ENCODE data around the gene RAB22A. TPM values are rescaled to one million over a fixed set of nuclear protein-coding genes. Genes with fewer than 3 reads are reported as not detected.

The RAB22A gene
- polyA plus RNA-seq, 1 donor (not counting 4 experiments of a cell fraction or from before 2014, with no cell fraction given): 22.9 TPM

DNA sequence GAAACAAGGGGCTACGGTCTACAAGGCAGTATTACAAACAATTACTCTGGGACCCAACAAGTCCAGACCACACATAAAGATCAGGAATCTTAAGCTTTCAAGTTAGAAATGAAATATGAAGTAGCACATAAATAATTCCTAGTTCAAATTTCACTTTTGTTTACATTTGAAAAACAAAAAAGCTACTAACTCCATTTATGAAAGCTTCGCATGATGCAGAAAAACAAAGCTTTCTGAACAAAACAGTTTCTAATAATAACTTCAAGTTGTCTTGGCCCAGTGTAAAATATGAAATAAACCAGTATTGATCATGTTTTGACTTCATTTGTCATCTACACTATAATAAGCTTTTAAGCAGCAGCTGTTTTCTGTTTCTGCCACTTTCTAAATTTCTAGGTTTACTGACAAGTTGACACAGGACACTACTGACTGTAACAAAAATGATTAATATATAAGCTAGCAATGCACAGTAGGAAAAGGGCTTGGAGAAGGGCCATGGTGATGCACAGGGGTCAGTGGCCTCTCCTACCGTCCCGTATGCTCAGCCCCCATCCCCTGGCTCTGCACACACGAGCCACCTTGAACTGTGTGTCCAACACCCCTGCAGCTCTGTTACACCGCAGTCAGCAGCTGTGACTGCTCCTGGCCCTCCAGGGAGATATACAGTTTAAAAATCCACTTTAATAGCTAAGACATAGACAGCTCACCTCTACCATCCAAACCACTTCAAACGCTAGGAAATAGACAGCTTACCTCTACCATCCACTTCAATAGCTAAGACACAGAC lies 13.3 kb upstream of the RAB22A start:
- FAIRE-seq: no peak
- H3K9me3 ChIP-seq (ENCODE audit: control insufficient read depth, low read depth, low read length): no peaks in the 10 kb centered on the region
- H3K4me3 ChIP-seq (ENCODE audit: control insufficient read depth in 2 of 3, extremely low read depth in 1 of 3, insufficient read depth in 2 of 3, low read depth in 1 of 3, low read length in 3 of 3): no peak overlapping the region
- peaks cover 0 to 7% of the 10 kb centered on the region in 2 experiments for H3K36me3 ChIP-seq (ENCODE audit: control insufficient read depth in 2 of 2, extremely low read depth in 1 of 2, insufficient read depth in 2 of 2, low read length in 2 of 2)
- TF ChIP-seq, protein P1, sequence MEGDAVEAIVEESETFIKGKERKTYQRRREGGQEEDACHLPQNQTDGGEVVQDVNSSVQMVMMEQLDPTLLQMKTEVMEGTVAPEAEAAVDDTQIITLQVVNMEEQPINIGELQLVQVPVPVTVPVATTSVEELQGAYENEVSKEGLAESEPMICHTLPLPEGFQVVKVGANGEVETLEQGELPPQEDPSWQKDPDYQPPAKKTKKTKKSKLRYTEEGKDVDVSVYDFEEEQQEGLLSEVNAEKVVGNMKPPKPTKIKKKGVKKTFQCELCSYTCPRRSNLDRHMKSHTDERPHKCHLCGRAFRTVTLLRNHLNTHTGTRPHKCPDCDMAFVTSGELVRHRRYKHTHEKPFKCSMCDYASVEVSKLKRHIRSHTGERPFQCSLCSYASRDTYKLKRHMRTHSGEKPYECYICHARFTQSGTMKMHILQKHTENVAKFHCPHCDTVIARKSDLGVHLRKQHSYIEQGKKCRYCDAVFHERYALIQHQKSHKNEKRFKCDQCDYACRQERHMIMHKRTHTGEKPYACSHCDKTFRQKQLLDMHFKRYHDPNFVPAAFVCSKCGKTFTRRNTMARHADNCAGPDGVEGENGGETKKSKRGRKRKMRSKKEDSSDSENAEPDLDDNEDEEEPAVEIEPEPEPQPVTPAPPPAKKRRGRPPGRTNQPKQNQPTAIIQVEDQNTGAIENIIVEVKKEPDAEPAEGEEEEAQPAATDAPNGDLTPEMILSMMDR (optimal IDR thresholded peaks at IDR 0.05 in 1 of 3, IDR thresholded peaks at IDR 0.05 in 1 of 3, conservative IDR thresholded peaks at IDR 0.05 in 1 of 3; ENCODE audit: extremely low read depth in 1 of 3, insufficient read depth in 2 of 3, low read length in 3 of 3): no peak
- no peak for TF ChIP-seq EZH2 (IDR thresholded peaks at IDR 0.05; ENCODE audit: low read length)
- H3K4me2 ChIP-seq (ENCODE audit: control insufficient read depth, extremely low read depth, insufficient read depth, low read depth, low read length): no peak overlapping the region
- H3K27ac ChIP-seq (ENCODE audit: control insufficient read depth, insufficient read depth, low read length): no peak overlapping the region
- peaks cover 56% of the 10 kb centered on the region for H3K79me2 ChIP-seq (ENCODE audit: control insufficient read depth, insufficient read depth, low read length)
- no peak for DNase-seq (ENCODE audit: low read depth, low spot score)
- H3K4me1 ChIP-seq (ENCODE audit: control insufficient read depth, extremely low read depth, insufficient read depth, low read length): peaks cover 6% of the 10 kb centered on the region
- no peaks in the 10 kb centered on the region for H4K20me1 ChIP-seq (ENCODE audit: control insufficient read depth, extremely low read depth, insufficient read depth, low read length)
- H3K27me3 ChIP-seq (ENCODE audit: control insufficient read depth, extremely low read depth, insufficient read depth, low read length): no peaks in the 10 kb centered on the region
- peaks cover 3% of the 10 kb centered on the region for H3K9me1 ChIP-seq (ENCODE audit: control insufficient read depth, extremely low read depth, insufficient read depth, low read length)
- no peak overlapping the region for H3K9ac ChIP-seq (ENCODE audit: control insufficient read depth, extremely low read depth, insufficient read depth, low read length)
- dilution Hi-C loops (cut with MboI; ENCODE audit: extremely low pct_ligation_motif_present, low sequenced_read_pairs): no loop called here
- no peak overlapping the region for H2AFZ ChIP-seq (ENCODE audit: control insufficient read depth, low read length)

GRCh38 chr20:58297394-58297793 lies 12.1 kb upstream of the RAB22A start:
- Histone ChIP-seq H3K79me2 (ENCODE audit: control insufficient read depth, insufficient read depth, low read length) (peaks cover 51% of the 10 kb centered on the region), H3K9ac (ENCODE audit: control insufficient read depth, extremely low read depth, insufficient read depth, low read length) (no peak overlapping the region), H2AFZ (ENCODE audit: control insufficient read depth, low read length) (no peak overlapping the region), H3K9me3 (ENCODE audit: control insufficient read depth, low read depth, low read length) (no peaks in the 10 kb centered on the region), H3K27me3 (ENCODE audit: control insufficient read depth, extremely low read depth, insufficient read depth, low read length) (no peaks in the 10 kb centered on the region), H3K36me3 (ENCODE audit: control insufficient read depth in 2 of 2, extremely low read depth in 1 of 2, insufficient read depth in 2 of 2, low read length in 2 of 2) (peaks cover 0 to 7% of the 10 kb centered on the region in 2 experiments), H4K20me1 (ENCODE audit: control insufficient read depth, extremely low read depth, insufficient read depth, low read length) (no peaks in the 10 kb centered on the region), H3K4me3 (ENCODE audit: control insufficient read depth in 2 of 3, extremely low read depth in 1 of 3, insufficient read depth in 2 of 3, low read depth in 1 of 3, low read length in 3 of 3) (no peak overlapping the region), H3K4me1 (ENCODE audit: control insufficient read depth, extremely low read depth, insufficient read depth, low read length) (peaks cover 6% of the 10 kb centered on the region), H3K4me2 (ENCODE audit: control insufficient read depth, extremely low read depth, insufficient read depth, low read depth, low read length) (no peak overlapping the region), H3K9me1 (ENCODE audit: control insufficient read depth, extremely low read depth, insufficient read depth, low read length) (peaks cover 3% of the 10 kb centered on the region), H3K27ac (ENCODE audit: control insufficient read depth, insufficient read depth, low read length) (no peak overlapping the region)
- FAIRE-seq (no peak), DNase-seq (ENCODE audit: low read depth, low spot score) (no peak)
- dilution Hi-C loops (cut with MboI; ENCODE audit: extremely low pct_ligation_motif_present, low sequenced_read_pairs): no loop called here
- TF ChIP-seq EZH2 (IDR thresholded peaks at IDR 0.05; ENCODE audit: low read length): no peak
- TF ChIP-seq, protein P1 (optimal IDR thresholded peaks at IDR 0.05 in 1 of 3, IDR thresholded peaks at IDR 0.05 in 1 of 3, conservative IDR thresholded peaks at IDR 0.05 in 1 of 3; ENCODE audit: extremely low read depth in 1 of 3, insufficient read depth in 2 of 3, low read length in 3 of 3): no peak

Data from keratinocyte (primary cell).